ELR (cell line): ENCODE data around the gene CACNA2D3.

Experiments
- DNase-seq: peaks from one replicate; pipeline ENCODE4 v3.0.0-alpha.2; 2015; ENCODE audit warnings: low read depth

Gene CACNA2D3

DNA sequence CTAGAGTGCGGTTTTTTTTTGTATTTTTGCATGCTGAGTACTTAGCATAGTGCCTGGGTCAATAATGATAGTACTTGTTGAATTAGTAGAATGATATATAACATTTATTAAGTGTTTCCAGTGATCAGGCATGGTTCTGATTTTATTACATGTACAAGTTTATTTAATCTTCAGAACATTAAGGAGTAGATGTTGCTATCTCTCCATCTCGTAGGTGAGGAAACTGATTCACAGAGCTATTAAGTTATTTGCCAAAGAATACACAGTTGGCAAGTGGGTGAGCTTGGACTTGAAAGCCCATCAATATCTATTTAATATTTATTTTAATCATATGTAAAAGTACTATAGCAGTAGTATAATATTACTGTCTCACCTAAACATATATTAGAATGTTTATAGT lies 219.5 kb downstream of the CACNA2D3 start:
- no peak for DNase-seq

DNA sequence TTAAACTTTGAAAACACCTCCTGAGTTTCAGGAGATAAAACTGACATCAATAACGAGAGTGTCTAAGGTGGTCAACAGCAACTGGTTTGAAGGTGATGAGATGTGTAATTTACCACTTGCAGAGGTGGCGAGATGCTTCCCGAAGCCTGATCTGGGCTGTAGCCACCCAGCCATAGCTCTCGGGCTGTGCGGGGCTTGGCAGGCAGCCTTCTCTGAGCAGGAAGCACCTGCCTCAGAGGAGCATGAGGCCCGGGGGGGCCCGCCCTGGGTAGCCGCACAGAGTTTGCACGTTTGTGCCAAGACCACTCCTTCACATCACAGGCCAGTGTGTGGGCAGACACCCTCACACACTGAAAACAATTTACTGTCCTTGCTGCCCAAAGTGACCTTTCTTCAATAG lies 220.3 kb downstream of the CACNA2D3 start:
- no peak for DNase-seq

- no peak for DNase-seq
These were observed 221.1 kb downstream of the CACNA2D3 start for GRCh38 chr3:54343495-54343894.

- no peak for DNase-seq
These were observed 222.4 kb downstream of the CACNA2D3 start for GRCh38 chr3:54344601-54345231.

- DNase-seq, result no peak
These were observed 223.6 kb downstream of the CACNA2D3 start for GRCh38 chr3:54345847-54346375.

DNA sequence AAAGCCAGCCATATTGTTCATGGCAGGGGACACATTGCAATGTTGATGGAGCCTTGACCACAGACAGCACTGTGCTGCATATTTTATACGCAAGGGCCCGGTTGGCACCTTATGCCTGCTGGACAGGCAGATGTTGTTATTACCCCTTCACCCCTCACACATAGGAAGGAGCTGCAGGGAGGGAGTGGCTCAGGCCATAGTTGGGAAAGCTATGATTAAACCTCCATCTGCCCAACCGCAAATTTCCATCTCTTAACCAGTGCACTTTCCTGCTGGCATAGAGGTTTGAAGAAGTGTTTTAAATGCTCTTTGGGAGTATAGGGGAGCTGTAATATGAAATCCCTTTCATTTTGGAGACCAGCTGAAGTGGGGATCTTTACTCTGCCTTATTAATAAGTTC lies 224.7 kb downstream of the CACNA2D3 start:
- no peak for DNase-seq

- no peak for DNase-seq
These were observed 225.6 kb downstream of the CACNA2D3 start for GRCh38 chr3:54347933-54348332.

DNA sequence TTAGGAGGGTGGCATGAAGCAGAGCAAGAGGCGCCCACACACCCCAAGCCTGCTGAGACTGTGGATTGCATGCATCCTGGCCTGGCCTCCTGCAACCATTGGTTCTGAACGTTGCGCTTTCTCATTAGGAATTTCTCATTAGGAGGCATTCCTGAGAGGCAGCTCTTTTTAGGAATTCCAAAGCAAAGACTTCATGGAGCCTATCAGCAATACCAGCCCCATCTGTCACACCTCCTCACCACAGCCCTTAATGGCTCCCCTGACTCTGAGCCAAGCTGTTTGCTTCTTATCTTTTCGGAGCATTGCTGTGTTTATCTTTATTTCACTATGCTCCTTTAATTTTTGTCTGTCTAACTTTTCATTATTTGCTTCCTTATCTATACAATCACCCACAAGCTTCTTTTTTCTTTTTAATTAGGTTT lies 226.9 kb downstream of the CACNA2D3 start:
- no peak for DNase-seq

DNA sequence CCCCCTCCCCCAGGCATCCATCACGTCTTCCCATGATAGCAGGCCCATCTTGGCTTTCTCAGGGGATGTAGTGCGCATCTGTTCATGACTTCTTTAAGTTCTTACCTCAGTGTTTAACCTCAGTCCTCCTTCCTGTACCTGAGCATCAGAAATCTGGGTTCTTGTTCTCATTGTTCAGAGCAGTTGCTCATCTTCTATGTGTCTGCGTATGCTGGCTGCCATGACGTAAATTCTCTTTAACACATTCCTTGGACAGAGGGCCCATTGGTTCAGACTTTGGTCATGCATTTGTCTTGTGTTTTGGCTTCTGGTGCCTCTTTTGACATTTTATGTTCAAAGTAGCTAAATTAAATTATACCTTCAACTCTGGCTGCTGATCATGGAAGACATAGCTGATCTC lies 227.3 kb downstream of the CACNA2D3 start:
- DNase-seq, result no peak

- DNase-seq, result no peak
These were observed 231.2 kb downstream of the CACNA2D3 start for GRCh38 chr3:54353546-54353945.

DNA sequence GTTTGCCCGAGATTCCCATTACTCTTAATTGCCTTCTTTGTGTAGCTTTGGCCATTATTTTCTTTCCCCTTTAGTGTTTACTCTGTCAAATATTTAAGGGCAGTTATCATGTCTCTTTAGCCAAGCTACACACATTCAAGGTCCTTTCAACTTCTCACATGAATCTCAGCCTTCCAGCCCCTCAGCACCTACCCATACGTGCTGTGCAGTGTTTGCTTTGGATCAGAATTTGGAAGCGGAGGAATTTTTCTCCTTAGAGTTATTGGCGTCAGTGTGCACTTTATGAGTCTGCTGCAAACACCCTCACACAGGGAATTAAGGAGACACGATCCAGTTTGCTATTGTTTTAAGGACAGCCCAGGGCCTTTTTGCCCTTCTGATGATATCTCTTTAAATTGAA lies 231.6 kb downstream of the CACNA2D3 start:
- DNase-seq, result no peak

DNA sequence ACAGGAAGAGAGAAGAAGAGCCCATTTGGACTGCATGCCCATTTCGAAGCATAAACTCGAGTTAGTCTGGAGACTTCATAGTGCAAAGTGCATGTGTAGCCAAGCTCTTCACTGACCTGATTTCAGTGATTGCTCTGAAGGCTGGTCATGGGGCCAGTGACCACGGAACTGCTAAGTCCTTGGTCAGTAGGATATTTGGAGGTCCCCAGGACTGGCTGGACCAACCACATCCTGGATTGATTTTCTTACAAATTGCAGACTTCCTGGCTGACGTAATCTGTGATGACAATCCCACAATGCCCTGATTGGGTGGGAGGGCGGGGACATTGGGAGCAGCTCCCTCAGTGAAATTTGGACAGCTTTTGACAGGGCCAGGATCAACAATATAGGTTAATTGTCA lies 233.4 kb downstream of the CACNA2D3 start:
- DNase-seq, result no peak

GRCh38 chr3:54356261-54357045 lies 234.1 kb downstream of the CACNA2D3 start:
- DNase-seq, result no peak

GRCh38 chr3:54357301-54357700 lies 234.9 kb downstream of the CACNA2D3 start:
- DNase-seq, result no peak

DNA sequence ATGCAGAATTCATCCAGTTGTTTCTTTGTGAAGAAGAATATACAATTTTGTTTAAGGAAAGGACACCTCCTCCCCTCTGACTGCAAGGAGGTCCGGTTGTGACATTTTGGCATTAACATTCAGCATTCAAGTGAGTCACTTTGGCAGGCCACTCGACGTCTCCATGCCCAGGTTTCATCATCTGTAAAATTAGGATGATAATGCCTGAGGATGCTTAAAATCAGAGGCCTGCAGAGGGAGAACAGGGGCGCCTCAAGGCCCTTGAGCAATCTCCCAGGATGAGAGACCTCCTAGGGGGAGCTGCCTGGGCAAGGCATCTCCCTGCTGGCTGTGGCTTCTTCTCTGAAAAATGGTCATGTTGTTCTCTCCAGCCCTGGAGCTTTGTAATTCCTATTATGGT lies 236.0 kb downstream of the CACNA2D3 start:
- DNase-seq, result no peak

DNA sequence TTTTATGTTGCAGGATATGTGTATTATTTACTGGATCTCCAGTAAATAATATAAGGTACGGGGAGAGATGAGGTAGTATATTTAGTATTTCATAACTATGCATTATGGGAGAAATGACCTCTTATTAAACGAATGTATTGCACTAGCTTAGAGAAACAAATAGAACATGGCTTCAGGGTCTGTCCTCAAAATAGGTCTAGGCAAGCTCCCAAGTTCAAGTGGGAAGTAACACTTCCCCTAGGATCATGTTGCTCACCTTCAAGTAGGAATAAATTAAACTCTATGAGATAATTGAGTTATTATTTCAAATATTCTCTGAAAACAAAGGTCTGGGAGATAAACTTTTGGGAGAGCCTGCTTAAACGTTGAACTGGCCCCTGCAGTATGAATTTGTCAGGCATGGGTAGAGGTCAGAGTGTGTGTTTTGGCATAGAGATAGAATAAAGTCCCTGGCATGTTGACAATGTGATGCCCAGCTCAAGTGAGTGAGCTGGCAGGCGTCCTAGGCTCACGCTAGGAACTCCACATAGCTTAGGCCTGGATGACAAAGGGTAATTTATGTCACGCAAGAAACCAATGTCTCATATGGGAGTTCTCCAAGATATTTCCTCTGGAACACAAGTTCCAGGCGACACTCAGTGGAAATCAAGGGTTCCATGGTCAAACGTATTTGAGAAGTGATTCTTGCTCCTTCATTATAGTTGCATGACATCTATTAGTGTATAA lies 236.8 kb downstream of the CACNA2D3 start:
- no peak for DNase-seq

GRCh38 chr3:54360320-54360719 lies 238.0 kb downstream of the CACNA2D3 start:
- DNase-seq, result no peak

- DNase-seq, result no peak
These were observed 239.5 kb downstream of the CACNA2D3 start for GRCh38 chr3:54361746-54362283.

GRCh38 chr3:54366007-54366750 lies 243.8 kb downstream of the CACNA2D3 start:
- no peak for DNase-seq

DNA sequence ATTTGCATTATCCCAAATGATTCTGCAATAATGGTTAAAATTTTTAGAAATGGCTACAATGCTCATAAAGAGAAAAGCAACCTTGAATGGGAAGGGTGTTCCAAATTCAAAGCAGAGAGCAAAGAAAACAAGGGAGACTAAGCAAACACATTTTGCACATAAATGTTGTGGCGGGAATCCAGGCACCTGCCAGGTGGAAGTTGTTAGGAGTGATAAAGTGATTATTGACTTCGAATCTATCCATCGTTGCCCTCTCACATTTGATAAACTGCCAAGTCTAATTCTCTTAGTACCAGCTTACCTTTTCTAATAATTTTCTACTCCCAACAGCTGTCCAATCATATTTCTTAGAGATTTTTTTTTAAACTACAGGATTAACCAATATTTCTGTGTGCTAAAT lies 244.5 kb downstream of the CACNA2D3 start:
- DNase-seq, result no peak

GRCh38 chr3:54372232-54372631 lies 249.9 kb downstream of the CACNA2D3 start:
- DNase-seq, result no peak
